ENCODE results near the gene KHDC3L. TPM values are rescaled to one million over a fixed set of nuclear protein-coding genes. Genes with fewer than 3 reads are reported as not detected.

KHDC3L gene
- polyA plus RNA-seq, 1 experiment: not detected

DNA sequence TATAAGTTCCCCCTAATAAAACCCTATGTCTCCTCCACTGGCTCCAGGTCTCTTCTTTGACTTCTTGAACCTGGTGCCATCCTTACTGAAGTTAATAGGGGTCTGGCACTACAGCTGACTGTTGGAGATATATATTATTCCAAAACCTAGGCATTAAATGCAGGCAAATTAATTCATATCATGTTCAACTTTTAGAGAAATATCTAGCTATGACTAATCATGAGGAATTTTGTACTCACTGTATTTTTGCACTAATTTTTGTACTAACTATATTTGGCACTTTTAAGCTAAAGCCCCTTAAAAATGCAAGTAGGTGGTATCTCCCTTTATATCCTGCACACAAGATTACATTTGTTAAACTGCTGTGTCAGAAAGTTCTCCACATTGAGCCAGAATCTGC lies 19.3 kb upstream of the KHDC3L start:
- CTCF ChIA-PET: no interaction called here
- TF ChIP-seq, protein P1, sequence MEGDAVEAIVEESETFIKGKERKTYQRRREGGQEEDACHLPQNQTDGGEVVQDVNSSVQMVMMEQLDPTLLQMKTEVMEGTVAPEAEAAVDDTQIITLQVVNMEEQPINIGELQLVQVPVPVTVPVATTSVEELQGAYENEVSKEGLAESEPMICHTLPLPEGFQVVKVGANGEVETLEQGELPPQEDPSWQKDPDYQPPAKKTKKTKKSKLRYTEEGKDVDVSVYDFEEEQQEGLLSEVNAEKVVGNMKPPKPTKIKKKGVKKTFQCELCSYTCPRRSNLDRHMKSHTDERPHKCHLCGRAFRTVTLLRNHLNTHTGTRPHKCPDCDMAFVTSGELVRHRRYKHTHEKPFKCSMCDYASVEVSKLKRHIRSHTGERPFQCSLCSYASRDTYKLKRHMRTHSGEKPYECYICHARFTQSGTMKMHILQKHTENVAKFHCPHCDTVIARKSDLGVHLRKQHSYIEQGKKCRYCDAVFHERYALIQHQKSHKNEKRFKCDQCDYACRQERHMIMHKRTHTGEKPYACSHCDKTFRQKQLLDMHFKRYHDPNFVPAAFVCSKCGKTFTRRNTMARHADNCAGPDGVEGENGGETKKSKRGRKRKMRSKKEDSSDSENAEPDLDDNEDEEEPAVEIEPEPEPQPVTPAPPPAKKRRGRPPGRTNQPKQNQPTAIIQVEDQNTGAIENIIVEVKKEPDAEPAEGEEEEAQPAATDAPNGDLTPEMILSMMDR (IDR thresholded peaks at IDR 0.05; ENCODE audit: insufficient read depth, low read depth, low read length): no peak
- no peaks in the 10 kb centered on the region for H3K36me3 ChIP-seq (ENCODE audit: control insufficient read depth, insufficient read depth, low read length)
- DNase-seq (ENCODE audit: low read depth): no peak
- POLR2A ChIA-PET: no interaction called here
- peaks cover 2% of the 10 kb centered on the region; the same call in 1 of the 2 replicates for H3K27me3 ChIP-seq (ENCODE audit: control insufficient read depth, insufficient read depth, low read length)
- no peak overlapping the region for H3K4me3 ChIP-seq (ENCODE audit: low read depth, low read length)

DNA sequence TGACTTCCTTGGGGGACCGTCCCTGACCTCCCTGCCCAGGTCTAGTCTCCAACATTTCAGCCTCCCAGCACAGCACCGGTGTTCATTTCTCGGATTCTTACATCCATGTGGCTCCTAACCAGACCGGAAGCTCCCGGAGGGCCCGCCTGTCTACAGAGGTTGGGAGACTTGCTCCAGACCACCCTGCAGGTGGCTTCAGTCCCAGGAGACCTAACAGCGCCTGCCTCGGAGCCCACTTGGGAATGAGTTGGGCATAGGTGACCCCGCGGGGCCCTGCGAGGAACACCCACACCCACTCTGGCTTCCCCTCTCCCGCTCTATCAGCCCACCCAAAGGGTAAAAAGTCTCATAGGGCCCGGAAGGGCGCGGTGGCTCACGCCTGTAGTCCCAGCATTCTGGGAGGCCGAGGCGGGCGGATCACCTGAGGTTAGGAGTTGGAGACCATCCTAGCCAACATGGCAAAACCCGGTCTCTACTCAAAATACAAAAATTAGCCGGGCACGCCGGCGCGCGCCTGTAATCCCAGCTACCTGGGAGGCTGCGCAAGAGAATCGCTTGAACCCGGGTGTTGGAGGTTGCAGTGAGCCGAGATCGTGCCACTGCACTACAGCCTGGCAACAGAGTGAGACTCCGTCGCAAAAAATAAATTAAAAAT lies 13.8 kb upstream of the KHDC3L start:
- ChIA-PET CTCF (no interaction called here), POLR2A (no interaction called here)
- Histone ChIP-seq H3K27me3 (ENCODE audit: control insufficient read depth, insufficient read depth, low read length) (peaks cover 16% of the 10 kb centered on the region), H3K4me3 (ENCODE audit: low read depth, low read length) (no peak overlapping the region), H3K36me3 (ENCODE audit: control insufficient read depth, insufficient read depth, low read length) (no peaks in the 10 kb centered on the region)
- no peak for DNase-seq (ENCODE audit: low read depth)
- TF ChIP-seq, protein P1 (IDR thresholded peaks at IDR 0.05; ENCODE audit: insufficient read depth, low read depth, low read length): no peak

DNA sequence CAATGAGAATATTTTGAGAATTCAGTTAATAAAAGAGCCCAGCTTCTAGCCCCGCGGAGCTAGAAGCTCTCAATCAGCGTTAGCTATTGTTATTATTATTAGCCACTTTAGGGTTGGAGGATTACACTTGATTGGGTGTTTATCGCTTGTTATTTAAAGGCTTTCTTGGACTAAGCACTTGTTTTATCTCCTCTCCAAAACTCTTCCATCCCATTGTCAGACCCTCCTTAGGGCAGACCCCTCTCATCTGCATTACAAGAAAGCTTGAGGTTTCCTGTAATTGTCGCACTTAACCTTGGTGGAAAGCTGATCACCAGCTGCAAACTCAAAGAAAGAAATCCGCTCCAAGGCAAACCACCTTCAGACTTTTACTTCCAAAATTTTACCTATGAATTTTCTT lies 13.1 kb upstream of the KHDC3L start:
- no peak overlapping the region for H3K4me3 ChIP-seq (ENCODE audit: low read depth, low read length)
- no peak for DNase-seq (ENCODE audit: low read depth)
- ChIA-PET POLR2A (no interaction called here), CTCF (no interaction called here)
- TF ChIP-seq, protein P1 (IDR thresholded peaks at IDR 0.05; ENCODE audit: insufficient read depth, low read depth, low read length): no peak
- H3K36me3 ChIP-seq (ENCODE audit: control insufficient read depth, insufficient read depth, low read length): no peaks in the 10 kb centered on the region
- peaks cover 14% of the 10 kb centered on the region for H3K27me3 ChIP-seq (ENCODE audit: control insufficient read depth, insufficient read depth, low read length)

DNA sequence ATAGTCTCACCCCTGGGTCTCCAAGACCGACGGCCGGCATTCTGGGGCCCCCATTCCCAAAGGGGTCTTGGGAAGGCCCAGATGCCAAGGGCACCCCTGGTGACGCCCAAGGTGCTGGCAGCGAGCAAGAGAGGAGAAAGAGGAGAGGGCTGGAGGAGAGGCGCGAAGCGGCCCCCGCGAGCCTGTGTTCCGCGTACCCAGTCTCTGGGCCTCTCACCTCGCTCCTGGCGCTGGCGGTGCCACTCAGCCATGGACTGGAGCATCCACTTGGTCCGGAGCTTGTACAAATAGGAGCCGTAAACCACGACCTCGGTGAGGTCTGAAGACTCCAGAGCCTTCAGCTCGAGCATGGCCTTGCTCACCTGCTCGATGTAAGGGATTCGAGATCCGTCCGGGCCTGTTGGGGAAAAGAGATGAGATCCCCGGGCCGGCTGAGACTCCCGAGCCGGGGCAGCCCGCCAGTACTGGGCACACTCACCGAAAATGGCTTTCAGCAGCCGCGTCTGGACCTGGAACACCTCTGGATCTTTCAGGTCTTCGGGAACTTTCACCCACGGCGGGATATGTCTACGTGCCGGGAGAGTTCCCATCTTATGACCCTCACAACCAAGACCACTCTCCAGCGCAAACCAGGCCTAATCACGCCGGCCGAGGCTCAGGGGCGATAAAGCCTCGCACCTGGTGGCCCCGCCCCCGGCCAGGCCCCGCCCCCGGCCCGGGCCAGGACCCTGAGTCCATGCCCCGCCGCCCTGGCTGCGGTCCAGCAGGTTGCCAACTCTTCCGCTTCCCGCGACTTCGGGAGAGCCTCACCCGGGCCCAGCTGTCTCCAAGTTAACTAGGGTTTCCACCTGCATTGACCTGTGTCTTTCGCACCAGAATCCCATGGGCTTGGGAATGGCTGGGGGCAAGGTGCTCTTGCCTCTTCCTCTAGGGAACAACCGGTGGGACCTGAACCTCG lies 8.5 kb upstream of the KHDC3L start, which contains the start of gene DPPA5:
DPPA5 (minus strand) TSS at position 641 of the 958 bp plus-strand sequence; CDS start at position 590, 51 bp downstream.
- Histone ChIP-seq H3K4me3 (ENCODE audit: low read depth, low read length) (no peak within 1 kb of the TSS), H3K36me3 (ENCODE audit: control insufficient read depth, insufficient read depth, low read length) (no peaks in the 10 kb centered on the region), H3K27me3 (ENCODE audit: control insufficient read depth, insufficient read depth, low read length) (peaks cover 8% of the 10 kb centered on the region)
- POLR2A ChIA-PET: no interaction called here
- no peak for DNase-seq (ENCODE audit: low read depth)
- TF ChIP-seq, protein P1 (IDR thresholded peaks at IDR 0.05; ENCODE audit: insufficient read depth, low read depth, low read length): no peak
- CTCF ChIA-PET: no interaction called here

DNA sequence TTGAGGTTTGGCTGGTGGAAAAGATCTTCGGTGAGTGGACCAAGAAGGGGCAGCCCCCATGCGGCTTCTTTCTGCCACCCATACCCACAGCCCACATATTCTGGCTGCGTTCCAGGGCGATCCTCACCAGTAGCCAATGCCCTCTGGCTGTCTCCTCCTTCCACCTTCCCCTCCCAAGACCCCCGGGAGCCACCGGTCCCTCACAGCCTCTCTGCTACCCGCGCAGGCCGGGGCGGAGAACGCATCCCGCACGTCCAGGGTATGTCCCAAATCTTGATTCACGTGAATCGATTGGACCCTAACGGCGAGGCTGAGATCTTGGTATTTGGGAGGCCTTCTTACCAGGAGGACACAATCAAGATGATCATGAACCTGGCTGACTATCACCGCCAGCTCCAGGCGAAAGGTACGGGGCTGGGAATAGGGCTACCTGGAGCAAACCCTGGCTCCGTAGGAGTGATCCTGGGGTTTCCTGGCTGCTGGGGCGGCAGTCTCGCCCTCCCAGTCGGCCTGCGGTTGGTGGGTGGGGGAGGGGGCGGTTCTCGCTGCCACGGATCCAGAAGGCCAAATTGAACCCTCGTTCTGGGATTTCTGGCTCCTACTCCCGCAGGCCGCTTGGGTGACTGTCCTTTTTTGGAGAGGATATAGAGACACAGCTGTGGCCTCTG lies 545 bp downstream of the KHDC3L start:
- CTCF ChIA-PET: no interaction called here
- DNase-seq (ENCODE audit: low read depth): no peak
- no peak overlapping the region for H3K4me3 ChIP-seq (ENCODE audit: low read depth, low read length)
- H3K36me3 ChIP-seq (ENCODE audit: control insufficient read depth, insufficient read depth, low read length): no peaks in the 10 kb centered on the region
- no peaks in the 10 kb centered on the region for H3K27me3 ChIP-seq (ENCODE audit: control insufficient read depth, insufficient read depth, low read length)
- TF ChIP-seq, protein P1 (IDR thresholded peaks at IDR 0.05; ENCODE audit: insufficient read depth, low read depth, low read length): no peak
- POLR2A ChIA-PET: no interaction called here

Data from BJ (cell line).